MM.1S (cell line): ENCODE results near the gene CTSO.

ENCODE experiments used
- EZH2 ChIP-seq: fragments of 300-600 bp; sonication (generic); optimal IDR thresholded peaks from 2 replicates; pipeline ENCODE3; 2017; ENCODE audit warnings: low read depth, mild to moderate bottlenecking, antibody characterized with exemption, low read length, mixed read lengths
- EZH2phosphoT487 ChIP-seq: fragments of 300-600 bp; sonication (generic); IDR thresholded peaks from 2 replicates; pipeline ENCODE4 v1.6.1; 2018; ENCODE audit warnings: antibody characterized with exemption, low read length
- TF ChIP-seq, protein P1 (sequence below): fragments of 300-600 bp; sonication (generic); IDR thresholded peaks from 2 replicates; pipeline ENCODE4 v1.5.1; 2016; ENCODE audit warnings: antibody characterized with exemption, low read length, mixed read lengths

DNA sequence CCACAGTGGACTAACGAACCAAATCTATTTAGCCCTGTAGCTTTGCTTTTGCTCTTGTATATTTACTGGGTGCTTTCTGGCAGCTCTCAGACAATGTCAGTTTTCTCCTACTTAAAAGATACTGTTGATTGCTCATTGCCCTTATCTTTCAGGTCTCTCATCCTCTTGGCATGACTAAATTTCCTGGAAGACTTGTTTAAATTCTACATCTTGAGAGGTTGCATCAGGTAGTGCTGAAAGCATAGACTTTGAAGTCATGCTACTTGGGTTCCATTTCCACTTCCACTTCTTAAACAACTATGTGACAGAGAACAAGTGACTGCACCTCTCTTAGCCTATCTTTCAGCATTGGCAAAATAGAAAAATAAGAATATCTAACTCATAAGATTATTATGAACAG lies 41.8 kb downstream of the CTSO start:
- no peak for TF ChIP-seq EZH2
- TF ChIP-seq, protein P1, sequence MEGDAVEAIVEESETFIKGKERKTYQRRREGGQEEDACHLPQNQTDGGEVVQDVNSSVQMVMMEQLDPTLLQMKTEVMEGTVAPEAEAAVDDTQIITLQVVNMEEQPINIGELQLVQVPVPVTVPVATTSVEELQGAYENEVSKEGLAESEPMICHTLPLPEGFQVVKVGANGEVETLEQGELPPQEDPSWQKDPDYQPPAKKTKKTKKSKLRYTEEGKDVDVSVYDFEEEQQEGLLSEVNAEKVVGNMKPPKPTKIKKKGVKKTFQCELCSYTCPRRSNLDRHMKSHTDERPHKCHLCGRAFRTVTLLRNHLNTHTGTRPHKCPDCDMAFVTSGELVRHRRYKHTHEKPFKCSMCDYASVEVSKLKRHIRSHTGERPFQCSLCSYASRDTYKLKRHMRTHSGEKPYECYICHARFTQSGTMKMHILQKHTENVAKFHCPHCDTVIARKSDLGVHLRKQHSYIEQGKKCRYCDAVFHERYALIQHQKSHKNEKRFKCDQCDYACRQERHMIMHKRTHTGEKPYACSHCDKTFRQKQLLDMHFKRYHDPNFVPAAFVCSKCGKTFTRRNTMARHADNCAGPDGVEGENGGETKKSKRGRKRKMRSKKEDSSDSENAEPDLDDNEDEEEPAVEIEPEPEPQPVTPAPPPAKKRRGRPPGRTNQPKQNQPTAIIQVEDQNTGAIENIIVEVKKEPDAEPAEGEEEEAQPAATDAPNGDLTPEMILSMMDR: no peak
- TF ChIP-seq EZH2phosphoT487: no peak
